Activated CD8-positive, alpha-beta memory T cell treated with anti-CD3 and anti-CD28 coated beads, Interleukin-2, amount 50 U/mL, for 1 hour (primary cell): ENCODE results near the gene ARHGAP5.

ENCODE experiments used
- DNase-seq: peaks from one replicate; pipeline ENCODE4 v3.0.0-alpha.2; 2020; ENCODE audit errors: extremely low read depth

Gene ARHGAP5

DNA sequence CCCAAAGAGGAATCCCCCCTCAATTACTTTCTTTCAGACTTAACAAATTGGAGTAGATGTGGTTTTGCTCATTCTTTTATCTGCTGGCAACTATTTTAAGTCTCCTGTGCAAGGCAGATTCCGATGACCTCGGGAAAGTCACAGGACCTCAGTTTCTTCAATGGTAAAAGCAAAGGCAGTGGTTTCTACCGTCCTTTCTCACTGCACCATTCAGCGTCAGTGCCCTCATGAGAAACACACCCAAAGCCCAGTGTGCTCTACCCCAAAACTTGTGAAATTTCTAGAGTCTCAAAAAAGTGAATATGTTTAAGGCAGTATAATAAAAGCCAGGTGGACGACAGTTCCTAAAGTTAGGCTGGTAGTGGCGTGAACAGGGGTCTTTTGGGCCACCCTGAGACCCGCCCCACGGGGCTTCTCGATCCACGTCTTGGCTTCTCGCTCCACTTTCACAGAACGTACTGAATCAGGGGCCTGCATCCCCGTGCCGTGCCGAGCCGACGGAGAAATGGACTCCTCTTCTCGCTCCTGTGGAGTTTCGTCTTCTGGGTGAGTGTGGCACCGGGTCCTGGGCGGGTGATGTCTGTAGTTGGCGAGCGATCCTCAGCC, 1.3 kb upstream of the ARHGAP5 start:
- no peak for DNase-seq

GRCh38 chr14:32076278-32077080, 625 bp upstream of the ARHGAP5 start:
- DNase-seq = no peak

DNA sequence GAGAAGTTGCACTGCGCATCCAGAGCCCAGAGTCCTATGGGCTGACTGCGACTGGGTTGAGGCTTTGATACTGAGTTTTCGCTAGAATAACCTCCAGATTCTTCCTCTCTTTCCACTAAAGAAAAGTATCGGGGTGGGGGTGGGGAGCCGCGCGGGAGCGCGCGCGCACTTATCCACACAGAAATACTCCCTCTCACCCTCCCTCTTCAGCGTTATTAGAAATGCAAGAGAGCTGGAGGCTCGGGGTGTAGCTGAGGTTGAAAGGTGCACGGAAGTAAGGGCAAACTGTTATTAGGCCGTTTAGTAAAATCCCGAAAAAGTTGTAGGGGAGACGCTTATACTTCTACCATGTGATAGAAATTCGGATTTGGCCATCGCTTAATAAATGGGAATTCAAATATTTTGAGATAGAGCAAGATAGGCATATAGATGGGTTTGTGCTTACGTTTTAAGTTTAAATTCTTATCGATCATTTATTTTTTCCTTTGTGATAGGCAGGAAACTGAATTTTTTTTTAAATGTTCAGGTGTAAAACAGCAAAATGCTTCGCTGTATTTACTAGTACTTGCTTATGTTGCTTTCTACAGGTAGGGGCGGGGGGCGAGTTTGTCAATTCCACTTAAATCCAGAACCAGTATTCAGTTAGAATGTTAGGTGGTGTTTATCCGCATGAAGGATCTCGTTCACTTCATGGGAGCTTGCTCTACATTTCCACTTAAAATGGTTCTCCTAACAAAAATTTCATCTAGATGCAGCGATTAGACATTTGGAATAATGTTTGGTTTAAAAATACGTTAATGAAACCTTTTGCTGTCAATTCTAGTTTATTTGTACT, 1.1 kb downstream of the ARHGAP5 start:
- DNase-seq = no peak

DNA sequence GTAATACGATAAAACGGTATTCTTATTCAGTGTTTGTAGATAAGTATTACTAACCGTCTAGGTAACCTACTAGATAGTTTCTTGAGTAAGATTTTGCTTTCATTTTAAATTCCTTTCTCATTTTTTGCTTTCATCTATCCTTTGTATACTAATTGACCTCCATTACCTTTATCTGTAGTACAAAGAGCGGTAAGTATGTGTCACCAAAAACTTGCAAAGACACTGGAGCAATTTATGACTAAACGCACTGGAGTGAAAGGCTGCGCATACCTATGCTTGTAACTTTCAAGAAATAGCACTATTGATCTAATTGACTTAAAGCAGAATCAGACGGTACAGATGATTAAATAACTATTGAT, 1.7 kb downstream of the ARHGAP5 start:
- DNase-seq = no peak

- DNase-seq = no peak
Measured at GRCh38 chr14:32079264-32079663, 2.2 kb downstream of the ARHGAP5 start.

DNA sequence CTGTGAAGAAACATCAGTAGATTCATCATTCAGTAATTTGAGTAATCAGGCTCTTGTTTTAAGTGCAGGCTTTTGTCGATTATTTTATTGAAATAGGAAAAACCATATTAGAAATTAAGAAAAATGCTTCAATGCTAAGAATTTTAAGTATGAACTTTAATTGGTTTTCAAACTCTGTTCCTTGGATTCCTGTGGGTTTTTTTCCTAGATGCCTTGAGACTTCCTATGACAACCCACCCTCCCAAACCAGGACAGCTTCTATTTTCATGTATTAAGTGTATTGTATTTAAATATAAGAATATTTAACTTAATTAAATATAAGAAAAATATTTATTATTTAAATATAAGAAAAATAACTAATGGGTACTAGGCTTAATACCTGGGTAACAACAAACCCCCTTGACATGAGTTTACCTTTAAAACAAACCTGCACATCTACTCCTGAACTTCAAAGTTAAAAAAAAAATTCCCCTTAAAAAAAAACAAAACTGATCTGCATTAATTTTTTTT, 3.0 kb downstream of the ARHGAP5 start:
- no peak for DNase-seq

- DNase-seq = no peak
Measured at GRCh38 chr14:32081901-32082300, 4.8 kb downstream of the ARHGAP5 start.

- no peak for DNase-seq
Measured at GRCh38 chr14:32083315-32083624, 6.2 kb downstream of the ARHGAP5 start.

DNA sequence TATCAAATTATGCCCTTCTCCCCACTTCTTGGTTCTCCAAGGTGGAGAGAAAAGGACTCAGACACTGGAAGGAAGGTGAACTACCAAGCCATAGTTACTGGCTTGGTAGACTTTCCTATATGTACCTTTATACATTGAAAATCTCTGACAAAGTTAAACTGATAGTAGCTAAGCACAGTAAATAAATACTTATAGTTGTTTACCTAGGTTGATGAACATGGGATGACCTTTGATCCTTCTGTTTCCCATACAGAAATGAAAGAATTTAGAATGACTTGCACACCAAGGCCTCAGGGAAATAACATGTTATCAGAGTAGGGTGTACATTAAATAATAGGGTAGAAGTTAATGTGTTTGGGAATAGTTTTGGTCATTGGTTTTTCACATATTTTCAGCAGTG, 6.7 kb downstream of the ARHGAP5 start:
- DNase-seq = no peak

- DNase-seq = no peak
Measured at GRCh38 chr14:32085182-32085844, 8.2 kb downstream of the ARHGAP5 start.

GRCh38 chr14:32085845-32086383, 8.8 kb downstream of the ARHGAP5 start:
- no peak for DNase-seq

- no peak for DNase-seq
Measured at GRCh38 chr14:32087173-32087861, 10.2 kb downstream of the ARHGAP5 start.

DNA sequence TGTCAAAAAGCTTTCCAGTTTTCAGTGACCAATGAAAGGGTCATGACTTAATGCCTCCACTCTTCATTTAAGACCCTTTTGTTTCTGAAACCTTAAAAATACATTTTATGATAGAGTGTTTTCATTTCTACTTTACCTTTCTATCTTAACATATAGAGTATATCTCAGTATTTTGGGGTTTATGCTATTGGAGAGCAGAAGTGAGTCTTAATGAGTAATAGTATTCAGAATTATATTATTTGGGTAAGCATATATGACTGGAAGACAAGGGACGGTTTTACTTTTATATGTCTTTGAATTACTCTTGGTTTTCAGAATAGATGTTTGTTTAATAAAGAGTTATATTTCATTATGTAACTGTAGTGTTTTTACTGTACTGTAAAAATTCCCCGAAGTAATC, 10.8 kb downstream of the ARHGAP5 start:
- no peak for DNase-seq

- DNase-seq = no peak
Measured at GRCh38 chr14:32090686-32091085, 13.6 kb downstream of the ARHGAP5 start.

DNA sequence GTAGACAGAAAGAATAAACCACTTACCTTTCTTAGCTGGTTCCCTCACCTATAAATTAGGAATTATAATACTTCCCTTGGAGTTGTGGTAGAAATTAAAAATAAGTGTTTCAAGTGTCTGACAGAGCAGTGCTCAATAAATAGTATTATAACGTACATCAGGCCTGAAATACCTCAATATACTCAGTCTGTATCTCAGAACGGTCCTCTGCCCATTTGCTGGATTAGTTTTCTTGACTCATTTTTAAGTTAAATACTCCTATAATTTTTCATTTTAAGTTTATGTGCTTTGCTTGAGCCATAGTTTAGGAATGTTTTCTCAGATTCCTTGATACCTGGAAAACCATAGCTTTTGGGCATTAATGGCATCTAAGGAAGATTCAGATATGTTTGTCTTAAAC, 22.4 kb downstream of the ARHGAP5 start:
- no peak for DNase-seq

- no peak for DNase-seq
Measured at GRCh38 chr14:32100175-32100574, 23.1 kb downstream of the ARHGAP5 start.

DNA sequence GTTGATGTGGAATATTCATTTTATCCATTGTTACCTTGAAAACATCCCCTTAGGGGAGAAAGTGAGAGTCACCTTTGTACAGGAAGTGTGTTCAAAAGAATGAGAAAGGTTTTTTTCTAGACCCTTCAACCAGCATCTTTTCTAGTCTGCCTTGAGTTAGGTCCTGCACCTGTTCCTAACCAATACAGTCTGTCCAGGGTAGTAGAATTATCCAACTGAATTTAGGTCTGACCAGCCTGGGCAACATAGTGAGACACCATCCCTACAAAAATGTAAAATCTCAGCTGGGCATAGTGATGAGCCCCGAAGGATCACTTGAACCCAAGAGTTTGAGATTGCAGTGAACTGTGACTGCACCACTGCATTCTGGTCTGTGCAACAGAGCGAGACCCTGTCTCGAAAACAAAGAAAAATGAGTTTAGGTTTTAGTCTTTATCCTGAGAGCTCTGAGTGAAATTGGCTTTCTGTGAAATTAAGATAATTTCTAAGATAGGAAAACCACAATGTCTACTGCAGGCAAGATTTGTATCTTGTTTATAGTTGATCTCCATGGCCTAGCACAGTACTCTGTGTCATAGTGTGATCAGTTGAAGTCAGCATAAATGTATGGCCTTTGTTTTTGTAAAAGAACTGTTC, 25.2 kb downstream of the ARHGAP5 start:
- DNase-seq = no peak

DNA sequence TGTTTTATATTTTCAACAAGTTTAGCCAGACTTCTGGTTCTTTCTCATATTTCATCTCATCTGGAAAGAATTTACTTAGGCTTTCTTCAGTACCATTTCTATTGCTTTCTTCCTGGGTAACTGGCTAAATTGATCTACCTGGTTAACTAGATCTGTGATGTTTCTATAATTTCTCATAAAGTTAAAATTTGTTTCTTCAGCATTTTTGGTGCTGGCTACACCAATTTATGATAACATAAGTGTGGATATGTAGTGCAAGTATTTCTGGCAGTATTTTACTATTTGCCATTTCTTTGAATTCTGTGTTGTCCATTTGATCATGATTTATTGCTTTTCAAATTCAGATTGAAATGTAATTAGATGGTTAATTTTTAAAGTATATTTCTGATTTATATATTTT, 25.9 kb downstream of the ARHGAP5 start:
- DNase-seq = no peak

GRCh38 chr14:32104308-32104707, 27.2 kb downstream of the ARHGAP5 start:
- no peak for DNase-seq

DNA sequence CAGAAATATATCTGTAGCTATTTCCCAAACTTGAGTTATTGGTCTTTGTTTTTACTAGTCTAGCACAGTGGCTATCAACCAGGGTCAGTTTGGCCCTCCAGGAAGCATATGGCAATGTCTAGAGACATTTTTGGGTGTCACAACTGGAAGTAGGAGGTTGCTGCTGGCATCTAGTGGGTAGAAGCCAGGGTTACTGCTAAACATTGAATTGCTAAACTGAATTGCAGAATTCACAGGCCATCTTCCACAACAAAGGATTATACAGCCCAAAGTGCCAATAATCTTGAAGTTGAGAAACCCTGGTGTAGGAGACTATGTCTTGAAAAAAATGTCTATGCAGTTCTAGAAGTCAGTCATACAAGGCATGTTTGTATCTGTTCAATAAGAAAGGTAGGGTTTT, 27.7 kb downstream of the ARHGAP5 start:
- DNase-seq = no peak
